ENCODE results near the gene LRAT. TPM values are rescaled to one million over a fixed set of nuclear protein-coding genes. Genes with fewer than 3 reads are reported as not detected.
A peak's percentile ranks its signal among the peaks of the same experiment; 100 is the strongest.

Gene LRAT
- total and polyA plus RNA-seq, 2 experiments from 2014 or later: 57.1 to 90.1 TPM

- Histone ChIP-seq H2AFZ (no peak overlapping the region), H3K4me3 (no peak overlapping the region), H3K36me3 (ENCODE audit: insufficient read depth) (no peaks in the 10 kb centered on the region), H3K27ac (ENCODE audit: low read depth) (no peak overlapping the region), H3K4me2 (peak overlapping the region; percentile 56), H3K4me1 (ENCODE audit: insufficient read depth) (peaks cover 22% of the 10 kb centered on the region), H3F3A (replicated peaks; ENCODE audit: low read depth) (no peaks in the 10 kb centered on the region), H4K20me1 (replicated peaks; ENCODE audit: insufficient read depth) (no peaks in the 10 kb centered on the region), H3K9me2 (ENCODE audit: insufficient read depth) (no peaks in the 10 kb centered on the region), H3K27me3 (ENCODE audit: insufficient read depth) (no peaks in the 10 kb centered on the region), H3K79me2 (replicated peaks; ENCODE audit: insufficient read depth) (no peaks in the 10 kb centered on the region)
- peaks cover 18% of the 10 kb centered on the region for H3K4me1 Mint-ChIP-seq
- H3K27me3 Mint-ChIP-seq (ENCODE audit: insufficient read depth, low read depth, poor library complexity): no peaks in the 10 kb centered on the region
- H3K9me3 Mint-ChIP-seq: no peaks in the 10 kb centered on the region
- H3K4me3 Mint-ChIP-seq: no peak overlapping the region
- no peaks in the 10 kb centered on the region for H3K36me3 Mint-ChIP-seq (ENCODE audit: low read depth)
- no peak for ATAC-seq
- TF ChIP-seq STAT1 (IDR thresholded peaks at IDR 0.05; ENCODE audit: unreplicated experiment) (no peak), ZNF462 (CRISPR knock-in tag; IDR thresholded peaks at IDR 0.05) (no peak)
- DNase-seq (ENCODE audit: low spot score): no peak
- H3K27ac Mint-ChIP-seq: no peak overlapping the region
These were observed 34.2 kb upstream of the LRAT start for GRCh38 chr4:154709550-154709949.

DNA sequence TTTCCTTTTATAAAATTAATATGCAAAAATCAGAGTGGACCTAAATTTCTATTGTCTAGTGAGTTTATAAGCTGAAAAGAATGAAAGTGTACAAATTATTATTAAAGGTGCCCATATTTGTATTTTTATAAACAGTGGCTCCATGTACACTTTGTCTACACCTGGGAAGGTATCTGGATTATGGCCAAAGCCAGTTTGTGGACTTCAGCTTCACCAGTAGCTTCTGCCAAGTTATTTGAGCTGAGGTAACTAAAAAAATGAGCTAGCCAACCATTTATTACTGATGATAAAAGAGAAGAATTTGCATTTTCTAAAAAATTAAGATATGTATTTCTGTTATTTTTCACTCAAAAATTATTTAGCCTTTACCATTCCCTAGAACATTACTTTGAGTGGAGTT is 32.3 kb upstream of the LRAT start:
- no peaks in the 10 kb centered on the region for H3K36me3 Mint-ChIP-seq (ENCODE audit: low read depth)
- H4K20me1 ChIP-seq (replicated peaks; ENCODE audit: insufficient read depth): no peaks in the 10 kb centered on the region
- H3K4me2 ChIP-seq: no peak overlapping the region
- TF ChIP-seq, protein P1, sequence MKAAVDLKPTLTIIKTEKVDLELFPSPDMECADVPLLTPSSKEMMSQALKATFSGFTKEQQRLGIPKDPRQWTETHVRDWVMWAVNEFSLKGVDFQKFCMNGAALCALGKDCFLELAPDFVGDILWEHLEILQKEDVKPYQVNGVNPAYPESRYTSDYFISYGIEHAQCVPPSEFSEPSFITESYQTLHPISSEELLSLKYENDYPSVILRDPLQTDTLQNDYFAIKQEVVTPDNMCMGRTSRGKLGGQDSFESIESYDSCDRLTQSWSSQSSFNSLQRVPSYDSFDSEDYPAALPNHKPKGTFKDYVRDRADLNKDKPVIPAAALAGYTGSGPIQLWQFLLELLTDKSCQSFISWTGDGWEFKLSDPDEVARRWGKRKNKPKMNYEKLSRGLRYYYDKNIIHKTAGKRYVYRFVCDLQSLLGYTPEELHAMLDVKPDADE (IDR thresholded peaks at IDR 0.05): no peak
- TF ChIP-seq, protein P2, sequence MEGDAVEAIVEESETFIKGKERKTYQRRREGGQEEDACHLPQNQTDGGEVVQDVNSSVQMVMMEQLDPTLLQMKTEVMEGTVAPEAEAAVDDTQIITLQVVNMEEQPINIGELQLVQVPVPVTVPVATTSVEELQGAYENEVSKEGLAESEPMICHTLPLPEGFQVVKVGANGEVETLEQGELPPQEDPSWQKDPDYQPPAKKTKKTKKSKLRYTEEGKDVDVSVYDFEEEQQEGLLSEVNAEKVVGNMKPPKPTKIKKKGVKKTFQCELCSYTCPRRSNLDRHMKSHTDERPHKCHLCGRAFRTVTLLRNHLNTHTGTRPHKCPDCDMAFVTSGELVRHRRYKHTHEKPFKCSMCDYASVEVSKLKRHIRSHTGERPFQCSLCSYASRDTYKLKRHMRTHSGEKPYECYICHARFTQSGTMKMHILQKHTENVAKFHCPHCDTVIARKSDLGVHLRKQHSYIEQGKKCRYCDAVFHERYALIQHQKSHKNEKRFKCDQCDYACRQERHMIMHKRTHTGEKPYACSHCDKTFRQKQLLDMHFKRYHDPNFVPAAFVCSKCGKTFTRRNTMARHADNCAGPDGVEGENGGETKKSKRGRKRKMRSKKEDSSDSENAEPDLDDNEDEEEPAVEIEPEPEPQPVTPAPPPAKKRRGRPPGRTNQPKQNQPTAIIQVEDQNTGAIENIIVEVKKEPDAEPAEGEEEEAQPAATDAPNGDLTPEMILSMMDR (conservative IDR thresholded peaks at IDR 0.05; ENCODE audit: low read depth in 2 of 2): no peak
- no peak for TF ChIP-seq EZH2phosphoT487 (IDR thresholded peaks at IDR 0.05; ENCODE audit: unreplicated experiment)
- TF ChIP-seq POLR2AphosphoS5 (IDR thresholded peaks at IDR 0.05; ENCODE audit: low read depth): no peak
- no peak for TF ChIP-seq ZNF331 (CRISPR knock-in tag; IDR thresholded peaks at IDR 0.05; ENCODE audit: low read depth)
- TF ChIP-seq ZNF114 (CRISPR knock-in tag; IDR thresholded peaks at IDR 0.05): no peak
- TF ChIP-seq NANOG (IDR thresholded peaks at IDR 0.05; ENCODE audit: borderline replicate concordance): no peak

More for the DNA sequence above, 32.3 kb upstream of the LRAT start:
- H3K4me3 Mint-ChIP-seq: no peak overlapping the region
- H3K27me3 Mint-ChIP-seq (ENCODE audit: insufficient read depth, low read depth, poor library complexity): peaks cover 3% of the 10 kb centered on the region
- ATAC-seq (no peak), DNase-seq (ENCODE audit: low spot score) (no peak)
- Histone ChIP-seq H3K9me2 (ENCODE audit: insufficient read depth) (no peaks in the 10 kb centered on the region), H2AFZ (no peak overlapping the region), H3K36me3 (ENCODE audit: insufficient read depth) (no peaks in the 10 kb centered on the region), H3K4me1 (ENCODE audit: insufficient read depth) (peaks cover 22% of the 10 kb centered on the region), H3K4me3 (no peak overlapping the region), H3K27me3 (ENCODE audit: insufficient read depth) (no peaks in the 10 kb centered on the region), H3K79me2 (replicated peaks; ENCODE audit: insufficient read depth) (no peaks in the 10 kb centered on the region), H3F3A (replicated peaks; ENCODE audit: low read depth) (no peaks in the 10 kb centered on the region), H3K27ac (ENCODE audit: low read depth) (no peak overlapping the region)
- no peaks in the 10 kb centered on the region for H3K9me3 Mint-ChIP-seq
- H3K4me1 Mint-ChIP-seq: peaks cover 18% of the 10 kb centered on the region
- no peak overlapping the region for H3K27ac Mint-ChIP-seq
